ENCODE measurements around the gene AOC3. TPM values are rescaled to one million over a fixed set of nuclear protein-coding genes. Genes with fewer than 3 reads are reported as not detected.

AOC3 gene
- polyA plus RNA-seq, 1 of the 3 experiments (the other 2 are of a cell fraction): 0.03 TPM

- TF ChIP-seq TAF1 (IDR thresholded peaks at IDR 0.05; ENCODE audit: borderline replicate concordance, low read depth, low read length): no peak
- TF ChIP-seq TEAD4 (IDR thresholded peaks at IDR 0.05; ENCODE audit: borderline replicate concordance, insufficient read depth): no peak
- TF ChIP-seq ELF1 (IDR thresholded peaks at IDR 0.05): no peak
These were observed 44.8 kb upstream of the AOC3 start (continued) for GRCh38 chr17:42806249-42806648.

DNA sequence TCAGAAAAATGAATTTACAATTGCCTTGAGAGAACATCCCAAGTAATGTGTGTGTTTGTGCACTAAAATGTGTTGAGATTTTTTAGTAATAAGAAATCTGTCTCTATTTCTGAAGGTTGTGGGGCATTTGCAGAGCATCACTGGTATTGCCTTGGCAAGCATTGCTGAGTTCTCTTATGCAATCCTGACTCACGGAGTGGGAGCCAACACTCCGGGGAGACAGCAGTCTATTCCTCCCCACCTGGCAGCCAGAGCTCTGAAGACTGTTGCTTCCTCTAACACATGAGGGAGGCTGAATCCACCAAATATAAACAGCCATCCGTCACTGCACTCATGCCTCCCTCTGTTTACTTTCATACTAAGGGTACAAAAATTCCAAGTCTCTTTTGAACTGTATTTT is 41.7 kb upstream of the AOC3 start:
- WGBS (ENCODE audit: low lambda C conversion rate): 24% methylated on average over 3 of the region's 3 CpGs
- no peak for DNase-seq
- Histone ChIP-seq H3K36me3 (replicated peaks in 1 of 2; ENCODE audit: control insufficient read depth in 1 of 2, insufficient read depth in 2 of 2, low read length in 1 of 2) (peaks cover 13 to 31% of the 10 kb centered on the region in 2 experiments), H3K4me2 (peak overlapping the region; percentile 16; the same call in 1 of the 2 replicates), H4K20me1 (ENCODE audit: insufficient read depth) (no peaks in the 10 kb centered on the region; the same call in 1 of the 2 replicates), H2AFZ (ENCODE audit: low read depth) (no peak overlapping the region), H3K27me3 (ENCODE audit: insufficient read depth) (no peaks in the 10 kb centered on the region), H3K9me2 (no peaks in the 10 kb centered on the region), H3K79me2 (ENCODE audit: insufficient read depth) (0 out of 2 replicates have a peak, but pooled peaks cover 8% of the 10 kb centered on the region), H3F3A (replicated peaks; ENCODE audit: insufficient read depth) (peaks cover 28% of the 10 kb centered on the region), H3K9me3 (no peaks in the 10 kb centered on the region), H3K4me1 (ENCODE audit: control insufficient read depth in 1 of 2, insufficient read depth in 2 of 2, low read depth in 1 of 2, low read length in 1 of 2) (peaks cover 1 to 16% of the 10 kb centered on the region in 2 experiments; a peak in 3 of 4 replicates), H3K27ac (ENCODE audit: low read depth in 2 of 2, low read length in 1 of 2) (peak overlapping the region in 1 of 2 experiments; percentile 36; a peak in 2 of 4 replicates), H3K4me3 (ENCODE audit: low read depth in 2 of 2, low read length in 1 of 2) (no peak overlapping the region), H3K9ac (no peak overlapping the region)
- POLR2A ChIA-PET: no interaction called here
- CTCF ChIA-PET: interaction anchor here (0.6 to 4.8 kb wide), 4 partner anchors 10 to 36 kb away, joined by 3 to 35 read pairs (median 6); partner anchors contain the start of genes BECN1, CNTD1, COA3 and VPS25
- TF ChIP-seq CHD2 (IDR thresholded peaks at IDR 0.05; ENCODE audit: low read length, partially characterized antibody): no peak
- TF ChIP-seq MEF2A (IDR thresholded peaks at IDR 0.05; ENCODE audit: borderline replicate concordance, low read depth): no peak
- TF ChIP-seq RAD21 (IDR thresholded peaks at IDR 0.05; ENCODE audit: low read length): no peak
- no peak for TF ChIP-seq GATA2 (CRISPR knock-in tag; IDR thresholded peaks at IDR 0.05)
- TF ChIP-seq SIN3A (IDR thresholded peaks at IDR 0.05; ENCODE audit: borderline replicate concordance, low read depth, low read length): 0 out of 2 replicates have a peak, but pooled peaks have one; percentile 74
- TF ChIP-seq RFX5 (IDR thresholded peaks at IDR 0.05; ENCODE audit: low read length): no peak
- TF ChIP-seq, protein P1, sequence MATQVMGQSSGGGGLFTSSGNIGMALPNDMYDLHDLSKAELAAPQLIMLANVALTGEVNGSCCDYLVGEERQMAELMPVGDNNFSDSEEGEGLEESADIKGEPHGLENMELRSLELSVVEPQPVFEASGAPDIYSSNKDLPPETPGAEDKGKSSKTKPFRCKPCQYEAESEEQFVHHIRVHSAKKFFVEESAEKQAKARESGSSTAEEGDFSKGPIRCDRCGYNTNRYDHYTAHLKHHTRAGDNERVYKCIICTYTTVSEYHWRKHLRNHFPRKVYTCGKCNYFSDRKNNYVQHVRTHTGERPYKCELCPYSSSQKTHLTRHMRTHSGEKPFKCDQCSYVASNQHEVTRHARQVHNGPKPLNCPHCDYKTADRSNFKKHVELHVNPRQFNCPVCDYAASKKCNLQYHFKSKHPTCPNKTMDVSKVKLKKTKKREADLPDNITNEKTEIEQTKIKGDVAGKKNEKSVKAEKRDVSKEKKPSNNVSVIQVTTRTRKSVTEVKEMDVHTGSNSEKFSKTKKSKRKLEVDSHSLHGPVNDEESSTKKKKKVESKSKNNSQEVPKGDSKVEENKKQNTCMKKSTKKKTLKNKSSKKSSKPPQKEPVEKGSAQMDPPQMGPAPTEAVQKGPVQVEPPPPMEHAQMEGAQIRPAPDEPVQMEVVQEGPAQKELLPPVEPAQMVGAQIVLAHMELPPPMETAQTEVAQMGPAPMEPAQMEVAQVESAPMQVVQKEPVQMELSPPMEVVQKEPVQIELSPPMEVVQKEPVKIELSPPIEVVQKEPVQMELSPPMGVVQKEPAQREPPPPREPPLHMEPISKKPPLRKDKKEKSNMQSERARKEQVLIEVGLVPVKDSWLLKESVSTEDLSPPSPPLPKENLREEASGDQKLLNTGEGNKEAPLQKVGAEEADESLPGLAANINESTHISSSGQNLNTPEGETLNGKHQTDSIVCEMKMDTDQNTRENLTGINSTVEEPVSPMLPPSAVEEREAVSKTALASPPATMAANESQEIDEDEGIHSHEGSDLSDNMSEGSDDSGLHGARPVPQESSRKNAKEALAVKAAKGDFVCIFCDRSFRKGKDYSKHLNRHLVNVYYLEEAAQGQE (IDR thresholded peaks at IDR 0.05; ENCODE audit: low read depth, low read length): no peak
- TF ChIP-seq ZBTB33 (IDR thresholded peaks at IDR 0.05; ENCODE audit: borderline replicate concordance, low read depth): no peak
- TF ChIP-seq FOXJ3 (CRISPR knock-in tag; IDR thresholded peaks at IDR 0.05): no peak
- TF ChIP-seq FOXM1 (IDR thresholded peaks at IDR 0.05; ENCODE audit: low read depth): no peak
- TF ChIP-seq USF1 (IDR thresholded peaks at IDR 0.05; ENCODE audit: borderline replicate concordance, low read depth): no peak
- TF ChIP-seq IRF3 (IDR thresholded peaks at IDR 0.05; ENCODE audit: low read depth, low read length): no peak
- TF ChIP-seq YY1 (IDR thresholded peaks at IDR 0.05; ENCODE audit: low read depth): no peak
- no peak for TF ChIP-seq NRF1 (IDR thresholded peaks at IDR 0.05; ENCODE audit: low read depth, low read length)
- peak; percentile 49 for TF ChIP-seq PBX3 (IDR thresholded peaks at IDR 0.05)
- no peak for TF ChIP-seq POLR2AphosphoS5 (IDR thresholded peaks at IDR 0.05; ENCODE audit: low read depth, low read length)
- TF ChIP-seq RCOR1 (IDR thresholded peaks at IDR 0.05; ENCODE audit: low read length): no peak
- TF ChIP-seq TCF12 (IDR thresholded peaks at IDR 0.05): peak; percentile 83
- TF ChIP-seq TAF1 (IDR thresholded peaks at IDR 0.05; ENCODE audit: borderline replicate concordance, low read depth, low read length): no peak
- TF ChIP-seq RXRA (IDR thresholded peaks at IDR 0.05; ENCODE audit: borderline replicate concordance, low read depth): no peak
- peak; percentile 62 for TF ChIP-seq FOSL2 (IDR thresholded peaks at IDR 0.05; ENCODE audit: borderline replicate concordance, low read depth)
- no peak for TF ChIP-seq TEAD4 (IDR thresholded peaks at IDR 0.05; ENCODE audit: borderline replicate concordance, insufficient read depth)
- TF ChIP-seq, protein P2, sequence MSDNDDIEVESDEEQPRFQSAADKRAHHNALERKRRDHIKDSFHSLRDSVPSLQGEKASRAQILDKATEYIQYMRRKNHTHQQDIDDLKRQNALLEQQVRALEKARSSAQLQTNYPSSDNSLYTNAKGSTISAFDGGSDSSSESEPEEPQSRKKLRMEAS (IDR thresholded peaks at IDR 0.05; ENCODE audit: low read depth): peak; percentile 56; the same call in 1 of the 2 replicates
